Astrocyte (in vitro differentiated cells and primary cell): ENCODE measurements around the gene SFSWAP. TPM values are rescaled to one million over a fixed set of nuclear protein-coding genes. Genes with fewer than 3 reads are reported as not detected.

Experiments
- DNase-seq: peaks from one replicate; pipeline ENCODE4 v3.0.0-alpha.2; 2010; ENCODE audit warnings: low read depth
- FAIRE-seq: peaks from 2 replicates; lab custom pipeline; 2011; peaks lifted over from hg19 to GRCh38; lab: Jason Lieb, UNC
- H2AFZ ChIP-seq: 2 replicates; pipeline ENCODE4 v1.6.0; 2012; ENCODE audit warnings: low read depth, low read length, inconsistent platforms
- H3K27ac ChIP-seq: 2 replicates; pipeline ENCODE4 v1.5.1; 2011; ENCODE audit warnings: low read depth, low read length, inconsistent platforms
- H3K27me3 ChIP-seq: 2 replicates; pipeline ENCODE4 v1.6.0; 2011; ENCODE audit warnings: low read length, inconsistent platforms; ENCODE audit not compliant: insufficient read depth
- H3K36me3 ChIP-seq: 2 replicates; pipeline ENCODE4 v1.5.1; 2011; ENCODE audit warnings: low read length, inconsistent platforms; ENCODE audit not compliant: insufficient read depth
- H3K4me1 ChIP-seq: 2 replicates; pipeline ENCODE4 v1.5.1; 2011; ENCODE audit warnings: low read length, inconsistent platforms; ENCODE audit not compliant: insufficient read depth
- H3K4me2 ChIP-seq: 2 replicates; pipeline ENCODE4 v1.6.0; 2012; ENCODE audit warnings: low read length, inconsistent platforms
- H3K4me3 ChIP-seq: 2 replicates; pipeline ENCODE4 v1.5.1; 2011; ENCODE audit warnings: low read depth, mild to moderate bottlenecking, low read length, inconsistent platforms; ENCODE audit not compliant: insufficient read depth
- H3K79me2 ChIP-seq: 2 replicates; pipeline ENCODE4 v1.6.0; 2012; ENCODE audit warnings: mild to moderate bottlenecking, low read length, inconsistent platforms; ENCODE audit not compliant: insufficient read depth
- H3K9ac ChIP-seq: 2 replicates; pipeline ENCODE4 v1.6.0; 2012; ENCODE audit warnings: mild to moderate bottlenecking, low read length, inconsistent platforms
- H3K9me3 ChIP-seq: 2 replicates; pipeline ENCODE4 v1.5.1; 2012; ENCODE audit warnings: low read depth, mild to moderate bottlenecking, low read length, inconsistent platforms; ENCODE audit not compliant: insufficient read depth
- H4K20me1 ChIP-seq: 2 replicates; pipeline ENCODE4 v1.6.0; 2012; ENCODE audit warnings: low read length, inconsistent platforms; ENCODE audit not compliant: insufficient read depth
- H3K27ac Mint-ChIP-seq: one replicate; pipeline ENCODE4 v1.8.0; 2021; ENCODE audit warnings: mild to moderate bottlenecking, mixed read lengths; ENCODE audit not compliant: unreplicated experiment
- H3K27me3 Mint-ChIP-seq: one replicate; pipeline ENCODE4 v1.8.0; 2021; ENCODE audit warnings: low read depth, mixed read lengths; ENCODE audit not compliant: unreplicated experiment
- H3K36me3 Mint-ChIP-seq: one replicate; pipeline ENCODE4 v1.8.0; 2021; ENCODE audit warnings: low read depth, mixed read lengths; ENCODE audit not compliant: unreplicated experiment
- H3K4me1 Mint-ChIP-seq: one replicate; pipeline ENCODE4 v1.8.0; 2021; ENCODE audit warnings: low read depth, mixed read lengths; ENCODE audit not compliant: unreplicated experiment
- H3K4me3 Mint-ChIP-seq: one replicate; pipeline ENCODE4 v1.8.0; 2021; ENCODE audit warnings: mild to moderate bottlenecking, moderate library complexity, mixed read lengths; ENCODE audit not compliant: unreplicated experiment
- H3K9me3 Mint-ChIP-seq: one replicate; pipeline ENCODE4 v1.8.0; 2021; ENCODE audit warnings: mild to moderate bottlenecking, mixed read lengths; ENCODE audit not compliant: unreplicated experiment
- EZH2 ChIP-seq: IDR thresholded peaks from 2 replicates; pipeline ENCODE4 v1.6.1; 2012; ENCODE audit warnings: mild to moderate bottlenecking, low read length, inconsistent platforms; ENCODE audit not compliant: insufficient read depth
- total RNA-seq: library from RNA; stranded (reverse); gene quantifications from 2 replicates; pipeline ENCODE4 v1.2.1, GENCODE V29; 2021
- TF ChIP-seq, protein P1 (sequence below): IDR thresholded peaks from 2 replicates; pipeline ENCODE4 v1.5.1; 2011; ENCODE audit warnings: low read depth, mild to moderate bottlenecking, inconsistent platforms, low read length, moderate library complexity; ENCODE audit not compliant: insufficient read depth

SFSWAP gene
- total RNA-seq, 1 donor from 2014 or later, result 35.7 TPM

DNA sequence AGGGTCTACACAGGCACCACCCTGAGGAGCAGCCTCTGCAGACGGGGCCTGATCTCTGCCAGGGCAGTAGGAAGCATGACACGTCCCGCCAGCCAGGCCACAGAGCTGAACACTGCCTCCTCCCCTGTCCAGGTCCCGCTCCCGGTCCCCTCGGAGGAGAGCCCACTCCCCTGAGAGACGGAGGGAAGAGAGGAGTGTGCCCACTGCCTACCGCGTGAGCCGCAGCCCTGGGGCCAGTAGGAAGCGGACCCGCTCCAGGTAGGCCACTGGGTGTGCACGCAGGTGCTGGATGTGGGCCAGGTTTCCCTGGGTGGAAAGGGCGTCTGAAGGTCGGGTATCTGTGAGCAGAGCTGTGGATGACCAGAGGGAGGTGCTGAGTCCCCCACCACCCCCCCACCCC lies 75.4 kb downstream of the SFSWAP start:
- Histone ChIP-seq H3K4me2 (peak overlapping the region; percentile 81), H4K20me1 (no peaks in the 10 kb centered on the region), H3K27ac (peak overlapping the region; percentile 98), H3K4me1 (peaks cover 34% of the 10 kb centered on the region), H3K4me3 (peak overlapping the region; percentile 15), H3K36me3 (peaks cover 22% of the 10 kb centered on the region), H2AFZ (no peak overlapping the region), H3K79me2 (peaks cover 5% of the 10 kb centered on the region), H3K9ac (peak overlapping the region; percentile 86), H3K9me3 (no peaks in the 10 kb centered on the region), H3K27me3 (no peaks in the 10 kb centered on the region)
- H3K36me3 Mint-ChIP-seq, result peaks cover 21% of the 10 kb centered on the region
- H3K4me1 Mint-ChIP-seq, result peaks cover 33% of the 10 kb centered on the region
- TF ChIP-seq EZH2, result no peak
- TF ChIP-seq, protein P1, sequence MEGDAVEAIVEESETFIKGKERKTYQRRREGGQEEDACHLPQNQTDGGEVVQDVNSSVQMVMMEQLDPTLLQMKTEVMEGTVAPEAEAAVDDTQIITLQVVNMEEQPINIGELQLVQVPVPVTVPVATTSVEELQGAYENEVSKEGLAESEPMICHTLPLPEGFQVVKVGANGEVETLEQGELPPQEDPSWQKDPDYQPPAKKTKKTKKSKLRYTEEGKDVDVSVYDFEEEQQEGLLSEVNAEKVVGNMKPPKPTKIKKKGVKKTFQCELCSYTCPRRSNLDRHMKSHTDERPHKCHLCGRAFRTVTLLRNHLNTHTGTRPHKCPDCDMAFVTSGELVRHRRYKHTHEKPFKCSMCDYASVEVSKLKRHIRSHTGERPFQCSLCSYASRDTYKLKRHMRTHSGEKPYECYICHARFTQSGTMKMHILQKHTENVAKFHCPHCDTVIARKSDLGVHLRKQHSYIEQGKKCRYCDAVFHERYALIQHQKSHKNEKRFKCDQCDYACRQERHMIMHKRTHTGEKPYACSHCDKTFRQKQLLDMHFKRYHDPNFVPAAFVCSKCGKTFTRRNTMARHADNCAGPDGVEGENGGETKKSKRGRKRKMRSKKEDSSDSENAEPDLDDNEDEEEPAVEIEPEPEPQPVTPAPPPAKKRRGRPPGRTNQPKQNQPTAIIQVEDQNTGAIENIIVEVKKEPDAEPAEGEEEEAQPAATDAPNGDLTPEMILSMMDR, result no peak
- H3K4me3 Mint-ChIP-seq, result no peak overlapping the region
- FAIRE-seq (no peak), DNase-seq (no peak)
- no peaks in the 10 kb centered on the region for H3K9me3 Mint-ChIP-seq
- H3K27me3 Mint-ChIP-seq, result no peaks in the 10 kb centered on the region
- peak overlapping the region; percentile 99 for H3K27ac Mint-ChIP-seq

DNA sequence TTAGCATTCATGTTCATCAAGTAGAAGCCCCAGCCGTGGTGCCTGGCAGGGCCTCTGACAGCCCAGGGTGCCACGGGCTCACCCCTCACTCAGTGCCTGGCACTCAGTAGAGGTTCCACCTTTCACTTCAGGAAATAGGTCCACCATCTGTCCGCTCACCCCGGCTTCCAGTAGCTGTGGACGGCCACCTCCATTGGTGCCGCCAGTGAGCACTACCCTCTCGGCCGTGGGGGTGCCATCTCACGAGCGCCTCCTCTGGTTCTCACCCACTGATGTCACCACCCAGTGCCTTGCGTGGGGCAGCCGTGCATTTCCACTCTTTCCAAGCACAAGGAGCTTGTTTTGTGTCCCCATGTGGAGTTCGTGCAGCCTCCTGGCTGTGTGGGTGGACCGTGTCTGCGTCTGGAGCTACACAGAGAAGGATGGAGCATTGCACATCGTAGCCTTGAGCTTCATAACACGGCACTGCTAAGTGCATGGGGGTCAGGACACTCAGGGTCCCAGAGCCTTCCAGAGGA lies 76.3 kb downstream of the SFSWAP start:
- Mint-ChIP-seq H3K36me3 (peaks cover 24% of the 10 kb centered on the region), H3K4me3 (no peak overlapping the region), H3K4me1 (peaks cover 29% of the 10 kb centered on the region), H3K27me3 (no peaks in the 10 kb centered on the region), H3K9me3 (no peaks in the 10 kb centered on the region), H3K27ac (no peak overlapping the region)
- no peak overlapping the region for H3K4me3 ChIP-seq
- TF ChIP-seq EZH2, result no peak
- TF ChIP-seq, protein P1, result no peak
- H3K27ac ChIP-seq, result no peak overlapping the region
- H4K20me1 ChIP-seq, result no peaks in the 10 kb centered on the region
- H3K9me3 ChIP-seq, result no peaks in the 10 kb centered on the region
- H3K4me2 ChIP-seq, result no peak overlapping the region
- peaks cover 34% of the 10 kb centered on the region for H3K4me1 ChIP-seq
- H3K79me2 ChIP-seq, result peaks cover 5% of the 10 kb centered on the region
- H3K9ac ChIP-seq, result no peak overlapping the region
- H3K27me3 ChIP-seq, result no peaks in the 10 kb centered on the region
- DNase-seq (no peak), FAIRE-seq (no peak)
- H3K36me3 ChIP-seq, result peaks cover 23% of the 10 kb centered on the region
- no peak overlapping the region for H2AFZ ChIP-seq

DNA sequence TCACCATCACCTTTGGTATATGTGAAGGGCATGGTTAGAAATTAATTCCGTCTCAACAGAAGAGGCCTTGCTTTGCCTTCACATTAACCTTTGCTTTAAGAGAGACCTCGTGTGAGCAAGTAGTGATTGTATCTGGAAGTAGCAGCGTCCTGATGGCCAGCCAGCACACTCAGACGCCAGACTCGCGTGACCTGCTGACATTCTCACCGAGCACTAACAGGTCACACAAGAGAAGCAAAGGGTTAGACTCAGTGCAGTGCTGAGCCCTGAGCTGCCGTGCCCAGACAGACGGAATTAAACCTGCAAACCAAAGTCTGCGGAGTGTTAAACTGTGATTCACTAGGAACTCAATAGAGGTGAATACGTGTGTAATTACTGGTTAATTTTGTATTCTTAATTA lies 77.2 kb downstream of the SFSWAP start:
- Histone ChIP-seq H3K36me3 (peaks cover 20% of the 10 kb centered on the region), H3K4me3 (no peak overlapping the region), H3K9me3 (no peaks in the 10 kb centered on the region), H3K27me3 (no peaks in the 10 kb centered on the region), H3K4me1 (peaks cover 34% of the 10 kb centered on the region), H4K20me1 (no peaks in the 10 kb centered on the region), H3K27ac (no peak overlapping the region), H3K79me2 (peaks cover 5% of the 10 kb centered on the region), H3K9ac (no peak overlapping the region), H2AFZ (no peak overlapping the region), H3K4me2 (no peak overlapping the region)
- Mint-ChIP-seq H3K36me3 (peaks cover 24% of the 10 kb centered on the region), H3K27ac (no peak overlapping the region), H3K4me3 (no peak overlapping the region), H3K4me1 (peaks cover 30% of the 10 kb centered on the region), H3K9me3 (no peaks in the 10 kb centered on the region), H3K27me3 (no peaks in the 10 kb centered on the region)
- no peak for DNase-seq
- TF ChIP-seq, protein P1, result no peak
- TF ChIP-seq EZH2, result no peak
- FAIRE-seq, result no peak
